ENCODE measurements around the gene GVQW3.

Gene GVQW3

GRCh38 chr11:76445121-76446084, 64.3 kb downstream of the GVQW3 start:
- peak; percentile 83 for DNase-seq (ENCODE audit: low spot score)

- no peak for DNase-seq (ENCODE audit: low spot score)
Observed at GRCh38 chr11:76448506-76448905, 67.4 kb downstream of the GVQW3 start.

DNA sequence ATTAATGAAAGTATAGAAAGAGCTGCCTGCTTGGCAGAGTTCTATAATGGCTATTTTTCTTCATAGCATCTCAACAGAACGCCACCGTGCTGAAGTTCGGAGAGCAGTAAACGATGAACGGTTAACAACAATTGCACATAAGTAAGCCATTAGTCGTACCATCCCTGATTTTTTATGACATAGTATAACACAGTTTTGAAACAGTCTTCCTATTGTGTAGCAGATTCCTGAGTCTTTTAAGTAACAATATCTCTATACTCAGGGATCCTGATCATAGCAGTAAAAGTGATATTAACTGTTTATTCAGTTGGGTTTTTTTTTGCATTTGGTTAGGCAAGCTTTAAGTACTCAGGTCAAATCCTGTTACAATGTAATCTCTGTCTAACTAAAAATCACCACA, 72.1 kb downstream of the GVQW3 start:
- no peak for DNase-seq (ENCODE audit: low spot score)

- no peak for DNase-seq (ENCODE audit: low spot score)
Observed at GRCh38 chr11:76455331-76455730, 74.2 kb downstream of the GVQW3 start.

- DNase-seq (ENCODE audit: low spot score): no peak
Observed at GRCh38 chr11:76455931-76456330, 74.8 kb downstream of the GVQW3 start.

GRCh38 chr11:76456571-76456970, 75.4 kb downstream of the GVQW3 start:
- no peak for DNase-seq (ENCODE audit: low spot score)
